Endothelial cell of umbilical vein (primary cell): ENCODE results near the gene DMD. TPM values are rescaled to one million over a fixed set of nuclear protein-coding genes. Genes with fewer than 3 reads are reported as not detected.

ENCODE experiments used
- BruUV-seq: library from RNA; stranded (reverse); fragments of 400-500 nt; replicated peaks from 2 replicates; lab custom pipeline; 2021; lab: Mats Ljungman, UMichigan
- CTCF ChIA-PET: fragments of 300-600, 350-600 bp; sonication (Branson Sonifier 250); formaldehyde crosslinking; loops from one replicate; lab custom pipeline; 2021; ENCODE audit warnings: antibody characterized with exemption, inconsistent platforms; lab: Charles Lee
- POLR2A ChIA-PET: fragments of 300-600, 350-600 bp; sonication (Branson Sonifier 250); formaldehyde crosslinking; loops from one replicate; lab custom pipeline; 2021; ENCODE audit warnings: antibody characterized with exemption, inconsistent platforms; lab: Charles Lee
- DNase-seq: peaks from one replicate; pipeline ENCODE4 v3.0.0-alpha.2; 2011; ENCODE audit warnings: low read depth, low spot score
- FAIRE-seq: peaks from 2 replicates; lab custom pipeline; 2011; peaks lifted over from hg19 to GRCh38; lab: Jason Lieb, UNC
- H2AFZ ChIP-seq: 2 replicates; pipeline ENCODE4 v1.6.0; 2012; ENCODE audit warnings: low read depth, low read length, control low read depth, inconsistent platforms
- H3K27ac ChIP-seq: 2 replicates; pipeline ENCODE4 v1.5.1; 2011; ENCODE audit warnings: low read depth, mild to moderate bottlenecking, control low read depth, low read length, moderate library complexity; ENCODE audit not compliant: insufficient read depth
- H3K27me3 ChIP-seq, 2 experiments: 2 replicates each; pipeline versions ENCODE4 v1.6.0 to v1.6.1; 2011; ENCODE audit warnings: low read length in 2 of 2, mixed read lengths in 1 of 2; ENCODE audit not compliant: control insufficient read depth in 2 of 2, insufficient read depth in 2 of 2
- H3K36me3 ChIP-seq, 2 experiments: 2 replicates in 1 of 2; 3 replicates in 1 of 2; pipeline ENCODE4 v1.5.1; 2011; ENCODE audit warnings: low read length in 2 of 2, mild to moderate bottlenecking in 1 of 2, moderate library complexity in 1 of 2; ENCODE audit not compliant: control insufficient read depth in 2 of 2, insufficient read depth in 2 of 2; ENCODE audit errors: extremely low read depth in 1 of 2
- H3K4me1 ChIP-seq: 3 replicates; pipeline ENCODE4 v1.5.1; 2011; ENCODE audit warnings: mild to moderate bottlenecking, low read length; ENCODE audit not compliant: control insufficient read depth, insufficient read depth; ENCODE audit errors: extremely low read depth
- H3K4me2 ChIP-seq: 2 replicates; pipeline ENCODE4 v1.6.1; 2011; ENCODE audit warnings: low read length, control low read depth, mixed read lengths; ENCODE audit not compliant: insufficient read depth
- H3K4me3 ChIP-seq, 3 experiments: fragments of 200-600 bp in 1 of 3; sonication (generic), shearing (Covaris generic) in 1 of 3; replicated peaks in 1 of 3; 2 replicates each; pipeline ENCODE4 v1.5.1; 2011 to 2016; ENCODE audit warnings: control low read depth in 3 of 3, low read length in 3 of 3, mild to moderate bottlenecking in 2 of 3, inconsistent platforms in 1 of 3, low read depth in 1 of 3, moderate library complexity in 1 of 3; ENCODE audit not compliant: insufficient read depth in 1 of 3
- H3K79me2 ChIP-seq: 2 replicates; pipeline ENCODE4 v1.6.0; 2012; ENCODE audit warnings: low read length, inconsistent platforms; ENCODE audit not compliant: control insufficient read depth, insufficient read depth
- H3K9ac ChIP-seq: replicated peaks from 2 replicates; pipeline ENCODE3; 2011; ENCODE audit warnings: low read length, control low read depth; ENCODE audit not compliant: insufficient read depth; ENCODE audit errors: extremely low read depth
- H3K9me1 ChIP-seq: replicated peaks from 3 replicates; pipeline ENCODE4 v1.6.0; 2011; ENCODE audit warnings: mild to moderate bottlenecking, low read length; ENCODE audit not compliant: control insufficient read depth, insufficient read depth; ENCODE audit errors: extremely low read depth
- H3K9me3 ChIP-seq: replicated peaks from 2 replicates; pipeline ENCODE4 v1.5.1; 2012; ENCODE audit warnings: low read length, inconsistent platforms; ENCODE audit not compliant: control insufficient read depth, insufficient read depth
- H4K20me1 ChIP-seq: replicated peaks from 2 replicates; pipeline ENCODE3; 2011; ENCODE audit warnings: mild to moderate bottlenecking, low read length; ENCODE audit not compliant: control insufficient read depth, insufficient read depth; ENCODE audit errors: extremely low read depth
- EZH2 ChIP-seq: IDR thresholded peaks from 2 replicates; pipeline ENCODE4 v1.6.1; 2012; ENCODE audit warnings: borderline replicate concordance, low read depth, mild to moderate bottlenecking, moderate library complexity, low read length, inconsistent platforms; ENCODE audit not compliant: severe bottlenecking
- FOS ChIP-seq: IDR thresholded peaks from 2 replicates; pipeline ENCODE4 v1.6.1; 2011; ENCODE audit warnings: mild to moderate bottlenecking, low read length, moderate library complexity, borderline replicate concordance; ENCODE audit not compliant: insufficient read depth
- GATA2 ChIP-seq: IDR thresholded peaks from 2 replicates; pipeline ENCODE4 v1.7.0; 2011; ENCODE audit warnings: low read depth, mild to moderate bottlenecking, moderate library complexity, mixed read lengths, low read length; ENCODE audit not compliant: insufficient read length, insufficient read depth
- JUN ChIP-seq: IDR thresholded peaks from 2 replicates; pipeline ENCODE4 v1.6.1; 2011; ENCODE audit warnings: borderline replicate concordance, low read depth; ENCODE audit not compliant: insufficient read length, insufficient read depth
- MYC ChIP-seq: IDR thresholded peaks from one replicate; pipeline ENCODE4 v1.6.1; 2011; ENCODE audit warnings: mild to moderate bottlenecking, low read depth, low read length
- POLR2A ChIP-seq: IDR thresholded peaks from 2 replicates; pipeline ENCODE4 v1.6.1; 2012; ENCODE audit warnings: low read depth, mild to moderate bottlenecking, control low read depth, low read length
- POLR2AphosphoS5 ChIP-seq: IDR thresholded peaks from 2 replicates; pipeline ENCODE4 v1.6.1; 2012; ENCODE audit warnings: low read depth, mild to moderate bottlenecking, control low read depth, low read length, moderate library complexity; ENCODE audit not compliant: insufficient read depth
- dilution Hi-C: fragments of 300-500 bp; cut with MboI; formaldehyde crosslinking; loops from one replicate; pipeline ENCODE4 v1.15.0; 2019; ENCODE audit warnings: low sequenced_read_pairs; ENCODE audit not compliant: extremely low pct_ligation_motif_present
- intact Hi-C: fragments of 100-400 bp; cut with micrococcal nuclease; formaldehyde crosslinking; loops from one replicate; pipeline ENCODE4 v1.10.0; 2022
- polyA plus RNA-seq, 4 experiments: library from polyadenylated mRNA; depleted of rRNA in 3 of 4; stranded (reverse) in 3 of 4; unstranded in 1 of 4; fragments of >200 nt; gene quantifications; 2 replicates each; pipeline versions ENCODE4 v1.2.1 to v1.2.3, GENCODE V29; 2011 to 2012; ENCODE audit warnings: missing spikeins in 1 of 4
- total RNA-seq: library from RNA; stranded (reverse); gene quantifications from 2 replicates; pipeline ENCODE4 v1.2.3, GENCODE V29; 2021
- TF ChIP-seq, protein P1 (sequence below): IDR thresholded peaks from 2 replicates; pipeline ENCODE4 v1.6.1; 2011; ENCODE audit not compliant: insufficient read depth, insufficient read length
- TF ChIP-seq, protein P2 (sequence below), 2 donors: IDR thresholded peaks; 1 replicate in 1 of 2; 2 replicates in 1 of 2; pipeline ENCODE4 v1.5.1; 2011; ENCODE audit warnings: low read length in 2 of 2, mild to moderate bottlenecking in 2 of 2, moderate library complexity in 2 of 2, control low read depth in 1 of 2, inconsistent platforms in 1 of 2, low read depth in 1 of 2; ENCODE audit not compliant: insufficient read depth in 1 of 2; ENCODE audit errors: extremely low read depth in 1 of 2

DMD gene
- total and polyA plus RNA-seq, 2 donors (not counting 3 experiments of a cell fraction or from before 2014, with no cell fraction given), result 7.3 to 9.0 TPM

DNA sequence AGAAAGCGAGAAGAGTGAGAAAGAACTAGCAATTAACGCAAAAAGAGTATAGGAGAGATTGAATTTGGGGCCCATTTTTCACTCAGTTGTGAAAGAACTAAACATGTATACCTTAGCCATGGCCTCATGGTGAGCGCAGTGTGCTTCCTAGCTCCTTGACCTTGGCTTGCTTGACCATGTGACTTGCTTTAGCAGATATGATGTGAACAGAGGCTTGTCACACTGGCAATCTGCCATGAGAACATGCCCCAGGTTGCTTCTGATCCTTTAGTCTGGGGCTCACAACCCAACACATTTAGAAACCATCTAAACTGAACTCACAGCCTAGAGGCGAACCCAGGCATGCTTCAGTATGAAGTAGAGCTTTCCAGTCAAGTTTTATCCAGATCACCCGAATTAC, 1879.4 kb downstream of the DMD start:
- no peaks in the 10 kb centered on the region for H3K4me1 ChIP-seq
- CTCF ChIA-PET, result no interaction called here
- H3K27me3 ChIP-seq, result no peaks in the 10 kb centered on the region
- no peak overlapping the region for H3K4me3 ChIP-seq
- no peaks in the 10 kb centered on the region for H3K9me1 ChIP-seq
- DNase-seq, result no peak
- no peak for FAIRE-seq
- no peak for TF ChIP-seq EZH2
- no peak for TF ChIP-seq JUN
- TF ChIP-seq, protein P1, sequence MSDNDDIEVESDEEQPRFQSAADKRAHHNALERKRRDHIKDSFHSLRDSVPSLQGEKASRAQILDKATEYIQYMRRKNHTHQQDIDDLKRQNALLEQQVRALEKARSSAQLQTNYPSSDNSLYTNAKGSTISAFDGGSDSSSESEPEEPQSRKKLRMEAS, result no peak
- no peak for TF ChIP-seq MYC
- no peak for TF ChIP-seq GATA2
- no peak for TF ChIP-seq POLR2A
- no peak for TF ChIP-seq FOS
- TF ChIP-seq POLR2AphosphoS5, result no peak
- TF ChIP-seq, protein P2, sequence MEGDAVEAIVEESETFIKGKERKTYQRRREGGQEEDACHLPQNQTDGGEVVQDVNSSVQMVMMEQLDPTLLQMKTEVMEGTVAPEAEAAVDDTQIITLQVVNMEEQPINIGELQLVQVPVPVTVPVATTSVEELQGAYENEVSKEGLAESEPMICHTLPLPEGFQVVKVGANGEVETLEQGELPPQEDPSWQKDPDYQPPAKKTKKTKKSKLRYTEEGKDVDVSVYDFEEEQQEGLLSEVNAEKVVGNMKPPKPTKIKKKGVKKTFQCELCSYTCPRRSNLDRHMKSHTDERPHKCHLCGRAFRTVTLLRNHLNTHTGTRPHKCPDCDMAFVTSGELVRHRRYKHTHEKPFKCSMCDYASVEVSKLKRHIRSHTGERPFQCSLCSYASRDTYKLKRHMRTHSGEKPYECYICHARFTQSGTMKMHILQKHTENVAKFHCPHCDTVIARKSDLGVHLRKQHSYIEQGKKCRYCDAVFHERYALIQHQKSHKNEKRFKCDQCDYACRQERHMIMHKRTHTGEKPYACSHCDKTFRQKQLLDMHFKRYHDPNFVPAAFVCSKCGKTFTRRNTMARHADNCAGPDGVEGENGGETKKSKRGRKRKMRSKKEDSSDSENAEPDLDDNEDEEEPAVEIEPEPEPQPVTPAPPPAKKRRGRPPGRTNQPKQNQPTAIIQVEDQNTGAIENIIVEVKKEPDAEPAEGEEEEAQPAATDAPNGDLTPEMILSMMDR (IDR thresholded peaks at IDR 0.05; ENCODE audit: extremely low read depth in 1 of 2, insufficient read depth in 1 of 2, low read depth in 1 of 2, low read length in 2 of 2), result no peak
- H4K20me1 ChIP-seq, result no peaks in the 10 kb centered on the region
- no TSS peak for BruUV-seq
- H3K9ac ChIP-seq, result no peak overlapping the region
- POLR2A ChIA-PET, result no interaction called here
- dilution Hi-C loops (no loop called here), intact Hi-C loops (loop anchor here (5.0 kb wide), 1 partner anchor 110 kb away; no protein-coding TSS in a partner anchor)
- H2AFZ ChIP-seq, result no peak overlapping the region
- H3K27ac ChIP-seq, result no peak overlapping the region
- H3K79me2 ChIP-seq, result no peaks in the 10 kb centered on the region
- H3K4me2 ChIP-seq, result no peak overlapping the region
- H3K9me3 ChIP-seq, result no peaks in the 10 kb centered on the region
- H3K36me3 ChIP-seq, result no peaks in the 10 kb centered on the region
